Fibroblast of gingiva (primary cell): ENCODE data around the gene GINS1.

Experiments used
- DNase-seq: peaks from one replicate; pipeline ENCODE4 v3.0.0-alpha.2; 2011; ENCODE audit warnings: low read depth

The GINS1 gene

DNA sequence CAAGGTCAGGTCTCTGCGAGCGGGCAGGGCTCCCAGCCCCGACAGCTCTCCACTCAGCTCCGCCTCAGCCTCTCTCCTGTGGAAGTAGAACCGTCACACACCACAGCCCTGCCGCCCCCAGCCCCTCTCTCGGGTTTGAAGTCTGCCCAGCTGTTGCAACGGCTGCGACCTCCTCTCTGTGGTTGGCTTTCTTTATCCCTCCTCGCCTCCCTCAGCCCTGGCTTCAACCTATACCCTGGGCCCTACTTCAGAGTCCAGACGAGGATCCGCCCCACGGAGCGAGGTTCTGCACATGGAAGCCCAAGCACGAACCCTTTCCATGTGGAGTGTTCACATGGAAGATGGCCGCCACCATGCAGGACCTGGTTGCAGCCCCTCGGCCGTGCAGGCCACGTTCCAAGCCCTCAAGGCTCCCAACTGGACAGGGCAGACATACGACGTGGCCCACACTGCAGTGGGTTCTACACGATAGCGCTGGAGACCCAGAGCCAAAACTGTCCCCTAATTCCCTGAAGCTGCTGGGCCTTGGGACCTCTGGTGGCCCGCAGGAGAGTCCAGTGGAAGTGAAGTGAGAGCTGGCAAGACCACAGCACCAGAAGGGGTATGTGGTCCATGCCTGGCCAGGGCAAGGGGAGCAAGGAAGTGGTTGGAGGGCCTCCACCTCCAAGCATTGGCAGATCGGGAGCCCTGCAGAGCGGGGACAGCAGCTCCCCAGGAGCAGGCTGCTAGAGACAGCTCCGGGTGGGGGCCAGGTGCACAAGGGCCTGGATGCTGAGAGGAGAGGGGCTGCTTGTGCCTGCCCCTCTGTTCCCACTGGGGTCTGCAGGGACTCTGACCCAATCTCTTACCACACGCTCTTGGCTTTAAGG is 69.8 kb downstream of the GINS1 start:
- DNase-seq: no peak

DNA sequence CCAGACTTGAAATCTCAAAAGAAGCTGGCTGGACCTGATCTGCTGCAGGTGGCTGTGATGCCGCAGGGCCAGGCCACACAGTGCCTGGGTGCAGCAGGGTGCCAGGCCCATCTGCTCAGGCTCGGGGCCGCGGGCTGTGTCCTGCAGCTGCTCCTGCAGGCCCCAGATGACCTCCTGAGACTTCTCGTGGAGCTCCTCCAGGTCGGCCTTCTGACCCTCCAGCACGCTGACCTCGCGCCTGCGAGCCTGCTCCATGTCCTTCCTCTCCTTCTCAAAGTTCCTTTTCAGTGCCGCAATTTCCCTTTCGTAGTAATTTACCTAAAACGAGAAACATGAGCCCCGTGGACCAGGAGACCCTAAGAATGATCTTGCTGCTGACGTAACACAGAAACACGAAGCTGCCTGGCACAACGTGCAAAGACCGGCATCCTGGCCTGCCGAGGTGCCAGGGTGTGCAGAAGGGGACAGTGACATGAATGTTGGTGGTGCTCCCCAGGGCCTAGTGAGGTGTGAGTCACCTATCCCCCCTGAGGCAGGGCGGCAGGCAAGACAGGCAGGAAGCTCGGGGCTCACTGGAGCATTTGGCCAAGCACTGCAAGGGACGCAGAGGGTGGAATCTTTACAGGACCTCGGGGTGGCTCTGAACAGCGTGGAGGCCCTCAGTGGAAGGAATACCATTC is 71.6 kb downstream of the GINS1 start:
- DNase-seq: no peak

DNA sequence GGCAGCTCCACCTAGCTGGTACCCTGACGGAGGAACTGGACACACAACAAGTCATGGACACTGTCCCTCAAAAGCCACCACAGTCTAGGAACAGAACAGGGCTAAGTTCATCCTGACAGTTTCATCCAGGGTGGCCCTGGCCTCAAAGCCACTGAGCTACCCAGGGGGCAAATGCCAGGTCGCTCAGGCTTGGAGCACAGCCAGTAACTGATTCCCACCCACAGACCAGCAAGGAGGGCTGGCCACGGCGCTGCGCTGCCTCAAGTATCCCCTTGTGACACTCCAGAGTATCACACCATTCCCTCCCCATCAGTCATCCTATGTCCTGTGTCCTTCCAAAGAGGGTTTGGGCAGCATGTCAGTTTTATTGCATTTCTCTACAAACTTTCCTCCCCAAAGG is 72.2 kb downstream of the GINS1 start:
- DNase-seq: no peak

DNA sequence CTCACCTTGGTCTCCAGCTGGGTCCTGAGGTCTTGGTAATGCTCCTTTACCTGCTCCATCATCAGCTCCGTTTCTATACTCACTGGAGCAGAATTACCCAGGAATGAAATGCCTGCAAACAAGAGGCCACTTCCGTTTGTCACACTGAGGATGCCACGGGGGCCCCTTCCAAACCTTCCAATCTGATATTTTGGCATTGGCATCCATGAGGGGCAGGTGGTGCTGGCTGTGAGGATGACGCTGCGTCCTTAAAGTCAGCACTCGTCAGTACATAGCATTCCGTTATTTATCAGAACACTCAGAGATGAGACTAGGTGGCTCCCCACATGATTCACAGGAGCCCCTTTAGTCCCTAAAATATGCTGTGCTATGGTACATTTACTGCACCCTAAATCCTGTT is 72.7 kb downstream of the GINS1 start:
- DNase-seq: no peak

DNA sequence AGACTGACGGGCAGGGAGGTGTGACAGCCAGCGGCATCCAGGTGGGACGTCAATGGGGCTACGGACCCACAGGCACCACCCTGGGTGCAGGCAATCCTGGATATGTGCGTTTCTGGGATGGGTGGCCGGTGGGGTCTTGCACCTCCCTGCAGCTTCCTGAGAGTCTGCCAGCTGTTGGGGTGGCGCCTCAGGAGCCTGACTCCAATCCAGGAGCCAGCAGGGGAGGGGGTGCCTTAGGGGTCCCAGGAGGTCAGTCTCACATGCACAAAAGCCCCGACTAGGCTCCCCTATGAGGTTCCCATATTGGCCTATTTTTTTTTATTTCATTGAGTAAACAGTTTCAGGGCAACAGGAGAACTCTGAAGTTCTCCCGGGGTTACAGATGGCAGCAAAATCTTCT is 73.3 kb downstream of the GINS1 start:
- DNase-seq: no peak

DNA sequence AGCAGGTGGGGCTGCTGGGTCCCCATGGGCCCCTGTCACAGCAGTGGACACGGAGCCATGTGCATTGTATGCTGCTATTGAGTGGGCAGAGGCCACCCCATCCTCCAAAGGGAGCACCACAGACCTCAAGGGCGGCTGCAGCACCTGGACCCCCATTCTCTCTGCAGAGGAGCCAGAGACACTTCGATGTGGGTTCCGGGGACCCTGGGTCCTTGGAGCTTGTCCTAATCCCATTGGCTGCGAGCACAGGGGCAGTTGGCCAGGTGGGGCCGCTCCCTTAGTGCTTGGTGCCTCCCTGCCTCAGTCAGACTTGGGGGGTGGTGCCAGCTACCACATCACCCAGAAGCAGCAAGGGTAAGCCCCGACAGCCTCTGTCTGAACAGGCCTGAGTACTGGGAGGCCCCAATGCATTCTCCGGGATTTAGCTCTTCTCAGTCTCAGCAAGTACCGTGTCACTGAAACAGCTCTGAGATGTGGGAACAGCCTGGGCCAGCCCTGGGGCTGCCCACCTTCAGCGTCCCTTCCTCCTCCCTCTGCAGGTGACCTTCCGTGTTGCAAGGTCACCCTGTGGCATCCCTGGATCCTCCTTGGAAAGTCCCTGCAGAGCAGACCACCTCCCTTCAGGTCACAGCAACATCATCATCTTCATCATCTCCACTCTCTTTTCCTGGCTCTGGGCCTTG is 73.9 kb downstream of the GINS1 start:
- no peak for DNase-seq

DNA sequence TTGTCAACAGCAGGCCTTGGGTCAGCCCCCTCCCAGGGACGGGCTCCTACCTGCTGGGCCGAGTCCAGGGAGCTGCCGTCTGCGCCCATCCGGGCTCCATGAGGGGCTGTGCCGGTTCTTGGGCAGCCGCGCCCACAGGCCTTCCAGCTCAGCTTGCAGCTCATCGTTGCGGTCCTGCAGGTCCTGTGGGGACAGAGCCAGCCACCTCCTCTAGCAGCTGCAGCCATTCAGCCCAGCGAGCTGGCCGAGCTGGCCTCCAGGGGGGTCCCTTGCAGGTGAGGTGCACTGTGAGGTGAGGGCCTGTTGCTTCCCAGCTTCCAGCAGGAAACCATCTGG is 74.4 kb downstream of the GINS1 start:
- no peak for DNase-seq

DNA sequence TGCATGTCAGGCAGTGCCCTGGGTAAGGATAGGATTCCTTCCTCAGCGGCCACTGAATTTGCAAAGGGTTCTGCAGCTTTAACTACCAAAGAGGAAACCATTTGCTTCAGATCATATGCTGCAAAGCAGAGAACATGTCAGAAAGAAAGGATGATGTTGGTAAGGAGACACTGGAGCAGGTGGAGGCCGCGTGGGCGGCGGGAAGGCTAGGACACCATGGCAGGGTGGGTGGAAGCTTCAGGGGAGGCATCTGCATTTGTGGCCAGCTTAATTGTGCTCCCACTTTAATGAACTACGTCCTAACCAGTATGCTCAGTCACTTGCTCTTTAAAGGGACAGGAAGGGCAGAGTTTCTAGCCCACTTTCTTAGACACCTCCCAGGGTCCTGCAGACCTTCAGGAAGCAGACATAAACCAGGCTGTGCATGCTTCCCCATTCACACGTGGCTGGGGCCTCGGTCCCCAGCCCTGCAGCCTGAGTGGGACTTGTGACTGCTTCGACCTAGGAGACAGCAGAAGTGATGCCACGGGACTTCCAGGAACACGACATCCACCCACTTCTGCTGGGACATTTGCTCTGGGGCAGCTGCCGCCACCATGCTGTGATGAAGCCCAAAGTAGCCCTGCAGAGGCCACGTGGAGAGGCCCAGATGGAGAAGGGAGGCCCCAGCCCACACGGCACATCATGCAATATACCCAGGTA is 76.1 kb downstream of the GINS1 start:
- DNase-seq: no peak

DNA sequence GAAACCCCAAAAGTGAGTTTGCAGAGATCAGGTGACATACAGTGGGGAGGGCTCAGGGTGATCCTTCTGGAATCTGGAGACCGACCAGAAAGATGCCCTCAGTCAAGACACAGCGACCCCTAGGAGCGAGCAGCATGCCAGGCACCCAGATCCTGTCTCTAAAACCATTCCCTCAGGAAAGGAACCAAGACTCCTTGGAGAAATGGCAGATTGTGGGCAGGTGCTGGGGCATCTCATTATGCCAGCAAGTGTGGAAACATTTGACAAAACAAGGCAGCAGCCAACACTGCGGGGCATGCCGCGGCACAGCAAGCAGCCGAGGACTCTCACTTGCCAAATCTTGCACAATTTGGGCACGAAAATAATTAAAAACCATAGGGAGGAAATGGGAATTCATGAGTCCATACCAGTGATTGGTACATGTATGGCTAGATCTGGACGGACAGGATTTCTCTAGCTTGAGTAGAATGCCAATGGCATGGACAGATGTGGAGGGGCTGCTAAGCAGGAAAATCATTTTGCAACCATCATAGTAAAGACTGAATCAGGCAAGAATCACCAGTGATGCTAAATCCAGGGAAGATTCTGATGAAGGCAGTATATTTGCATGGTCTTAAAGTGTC is 76.9 kb downstream of the GINS1 start:
- peak; percentile 45 for DNase-seq

DNA sequence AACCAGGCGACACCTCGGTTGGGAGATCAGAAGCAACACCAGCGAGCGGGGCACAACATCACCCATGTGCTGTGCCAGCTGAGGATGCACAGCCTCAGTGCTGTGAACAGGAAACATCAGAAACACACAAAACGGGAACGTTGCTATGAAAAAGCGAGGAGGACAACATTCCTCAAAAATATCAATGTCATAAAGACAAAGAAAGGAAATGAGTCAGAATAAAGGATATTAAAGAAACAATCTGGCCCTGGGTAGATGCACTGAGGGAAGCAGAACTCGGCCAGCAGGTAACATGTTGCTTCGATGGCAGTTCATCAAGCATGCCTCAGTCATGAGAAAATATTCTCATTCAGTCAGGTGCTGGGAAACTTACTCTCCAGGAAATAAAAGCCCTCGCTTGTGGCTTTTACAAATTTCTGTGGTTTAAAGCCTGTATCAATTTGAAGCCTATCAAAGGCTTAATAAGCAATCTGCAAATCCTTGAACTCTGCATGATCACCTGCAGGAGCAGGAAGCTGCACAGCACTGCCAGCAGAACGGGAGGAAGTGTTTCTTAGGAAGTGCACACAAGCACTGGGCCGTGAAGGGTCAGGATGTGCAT is 77.5 kb downstream of the GINS1 start:
- no peak for DNase-seq

DNA sequence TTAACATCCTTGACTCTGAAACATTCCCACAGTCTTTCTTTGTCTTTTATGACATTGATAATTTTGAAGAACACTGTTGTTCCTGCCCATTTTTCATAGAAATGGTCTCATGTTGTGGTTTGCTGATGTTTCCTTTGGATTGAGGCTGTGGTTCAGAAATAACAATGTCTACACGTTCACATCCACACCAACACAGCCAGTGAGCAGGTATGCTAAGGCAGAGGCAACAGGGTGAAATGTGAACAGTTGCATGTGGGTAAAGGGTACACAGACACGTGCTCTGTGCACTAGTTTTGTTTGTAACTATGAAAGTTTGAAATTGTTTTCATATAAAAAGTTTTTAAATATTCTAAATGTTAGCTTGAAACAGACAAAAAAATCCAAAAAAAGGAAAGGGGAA is 78.4 kb downstream of the GINS1 start:
- DNase-seq: no peak

DNA sequence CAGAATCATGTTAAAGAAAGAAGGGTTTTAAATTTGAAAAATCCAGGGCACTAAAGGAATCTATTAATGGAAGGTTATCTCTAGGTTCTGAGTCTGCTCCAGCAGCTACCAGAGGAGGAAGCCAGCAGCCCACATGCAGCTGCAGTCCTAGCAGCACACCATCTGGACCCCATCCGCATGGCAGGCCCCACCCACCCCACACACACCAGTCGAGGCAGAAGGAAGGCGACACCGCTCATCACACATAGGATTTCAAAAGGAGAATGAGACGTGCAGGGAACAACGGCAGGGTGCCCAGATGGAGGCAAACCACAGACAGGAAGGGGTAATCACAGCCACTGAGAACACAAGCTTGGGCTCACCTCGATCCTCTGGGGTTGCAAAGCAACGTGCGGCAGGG is 78.9 kb downstream of the GINS1 start:
- DNase-seq: no peak

DNA sequence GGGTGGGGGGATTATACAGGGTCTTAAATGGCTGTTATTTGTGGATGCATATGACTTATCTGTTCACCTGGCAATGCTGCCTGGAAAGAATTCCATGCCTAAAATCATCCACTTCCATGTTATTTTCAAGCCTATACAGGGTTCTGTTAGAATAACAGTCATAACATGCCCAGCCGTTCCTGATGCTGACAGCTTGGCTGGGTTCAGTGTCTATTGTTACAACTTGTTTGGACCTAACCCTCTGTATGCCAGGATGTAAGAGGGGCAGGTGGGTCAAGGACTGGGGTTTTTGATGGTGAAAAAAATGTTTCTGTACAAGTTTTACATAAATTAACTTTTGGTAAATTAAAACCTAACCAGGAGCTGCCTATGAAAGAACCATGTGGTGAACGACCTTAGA is 79.8 kb downstream of the GINS1 start:
- DNase-seq: no peak

DNA sequence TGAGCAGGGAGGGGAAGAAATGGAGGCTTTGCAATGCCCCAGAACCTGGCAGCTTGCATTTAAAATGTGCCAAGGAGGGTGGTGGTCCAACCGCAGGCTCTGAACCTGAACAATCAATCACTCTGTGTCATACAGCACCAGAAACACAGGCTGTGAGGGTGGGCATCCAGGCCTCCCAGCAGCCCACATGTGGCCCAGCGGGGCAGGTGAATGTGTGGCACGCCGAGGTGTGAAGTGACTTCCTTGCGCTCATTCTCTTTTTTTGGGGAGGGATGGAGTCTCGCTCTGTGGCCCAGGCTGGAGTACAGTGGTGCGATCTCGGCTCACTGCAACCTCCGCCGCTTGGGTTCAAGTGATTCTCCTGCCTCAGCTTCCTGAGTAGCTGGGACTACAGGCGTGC is 80.5 kb downstream of the GINS1 start:
- no peak for DNase-seq

DNA sequence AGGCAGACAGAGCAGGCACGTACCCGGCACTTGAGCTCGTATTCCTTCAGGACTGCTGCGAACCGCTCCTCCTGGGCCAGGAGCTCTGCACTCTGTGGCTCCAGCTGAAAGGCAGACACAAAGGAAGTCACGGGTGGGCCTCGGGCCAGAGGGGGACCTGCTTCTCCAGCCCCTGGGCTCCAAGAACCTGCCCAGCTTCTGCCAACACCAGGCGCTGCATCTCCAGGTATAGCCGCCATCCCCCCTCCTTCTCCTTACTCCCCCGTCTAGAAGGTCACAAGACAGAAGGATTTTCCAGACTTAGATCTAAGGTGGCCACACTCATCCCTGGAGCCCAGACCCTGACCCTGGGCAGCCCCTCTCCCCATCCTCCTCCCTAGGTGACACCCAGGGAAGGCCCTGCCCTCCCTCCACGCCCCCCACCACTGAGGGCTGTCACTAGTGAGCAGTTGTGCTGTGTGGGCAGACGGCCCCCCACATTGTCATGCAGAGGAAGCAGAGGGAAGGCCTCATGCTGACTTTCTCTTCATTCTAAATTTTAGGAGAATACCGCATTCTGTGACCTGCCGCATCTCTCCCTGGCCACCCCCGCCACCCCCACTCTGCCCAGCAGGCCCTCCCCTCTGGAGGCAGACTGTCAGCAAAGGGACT is 81.9 kb downstream of the GINS1 start:
- no peak for DNase-seq

DNA sequence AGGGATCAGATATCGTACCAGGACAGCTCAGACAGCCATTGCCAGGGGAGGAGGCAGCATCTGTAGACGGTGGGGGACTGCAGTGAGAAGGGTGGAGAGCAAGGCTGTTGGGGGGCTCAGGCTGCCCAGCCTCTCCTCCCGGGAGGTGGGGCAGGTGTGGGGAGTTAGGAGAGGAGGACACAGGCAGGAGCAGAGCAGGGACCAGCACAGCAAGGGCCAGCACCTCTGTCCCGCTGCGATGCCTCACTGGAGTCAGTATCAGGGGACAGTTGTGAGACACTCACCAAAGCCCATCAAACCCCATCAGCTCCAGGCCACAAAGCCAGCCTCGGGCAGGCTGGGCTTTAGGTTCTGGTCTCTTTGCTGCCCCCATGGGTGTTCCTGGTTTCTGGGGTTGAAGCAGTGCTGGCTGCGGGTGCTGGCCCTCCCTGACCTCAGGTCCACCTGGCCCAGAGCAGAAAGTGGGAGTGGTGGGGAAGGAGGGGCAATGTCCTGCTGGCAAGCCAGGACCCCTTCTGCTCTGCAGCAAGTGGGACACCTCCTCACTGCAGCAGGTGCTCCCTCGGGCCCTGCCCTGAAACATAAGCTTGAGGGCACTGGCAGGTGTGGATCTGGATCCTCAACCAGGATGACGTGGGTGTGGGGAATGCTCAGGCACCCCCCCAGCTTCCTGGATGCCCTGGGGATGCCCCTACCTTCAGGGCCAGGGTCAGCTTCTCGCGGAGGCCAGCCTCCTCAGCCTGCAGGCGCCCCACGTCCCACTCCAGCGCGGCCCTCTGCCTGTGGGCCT is 83.4 kb downstream of the GINS1 start:
- DNase-seq: no peak

DNA sequence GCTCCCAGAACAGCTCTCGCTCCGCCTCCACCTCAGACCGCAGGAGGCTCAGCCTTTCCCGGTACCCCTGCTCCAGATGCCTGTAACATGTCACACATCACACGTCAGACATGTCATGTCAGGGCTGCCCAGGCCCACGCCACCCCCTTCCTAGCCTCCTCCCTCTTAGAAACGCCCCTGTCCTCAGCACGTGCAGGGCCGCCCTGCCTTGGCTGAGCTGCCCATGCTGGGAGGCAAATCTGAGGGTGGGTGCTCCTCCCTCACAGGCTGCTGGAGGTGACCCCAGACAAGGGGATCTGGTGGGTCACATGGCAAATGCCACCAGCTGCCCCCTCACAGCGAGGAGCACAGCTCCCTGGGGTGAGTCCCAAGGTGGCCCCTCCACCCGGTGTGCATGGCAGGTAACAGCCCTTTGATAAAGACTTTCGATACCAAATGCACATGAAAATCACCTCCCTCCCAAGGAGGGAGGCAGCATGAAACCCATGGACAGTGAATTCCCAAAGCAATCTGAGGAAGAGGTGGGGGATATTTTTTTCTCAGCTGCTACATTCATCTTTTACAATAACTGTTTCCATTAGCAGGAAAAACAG is 84.1 kb downstream of the GINS1 start:
- no peak for DNase-seq

DNA sequence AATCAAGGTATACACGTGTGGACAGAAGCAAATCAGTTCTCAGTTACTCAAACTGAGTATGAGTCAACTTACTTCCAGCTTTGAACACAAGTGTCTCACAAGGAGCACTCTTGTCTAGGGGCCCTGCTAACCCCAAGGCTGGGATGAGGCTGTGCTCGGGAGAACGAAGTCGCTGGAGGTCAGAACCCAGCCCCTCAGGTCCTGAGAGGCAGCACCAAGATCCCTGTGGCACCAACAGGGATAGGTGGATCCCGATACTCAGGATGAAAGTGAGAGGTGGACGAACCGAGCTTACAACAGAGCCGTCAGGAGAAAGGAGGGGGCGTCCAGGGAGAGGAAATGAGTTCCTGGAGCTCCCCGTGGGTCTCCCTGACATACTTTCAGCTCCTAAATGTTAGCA is 85.7 kb downstream of the GINS1 start:
- no peak for DNase-seq

DNA sequence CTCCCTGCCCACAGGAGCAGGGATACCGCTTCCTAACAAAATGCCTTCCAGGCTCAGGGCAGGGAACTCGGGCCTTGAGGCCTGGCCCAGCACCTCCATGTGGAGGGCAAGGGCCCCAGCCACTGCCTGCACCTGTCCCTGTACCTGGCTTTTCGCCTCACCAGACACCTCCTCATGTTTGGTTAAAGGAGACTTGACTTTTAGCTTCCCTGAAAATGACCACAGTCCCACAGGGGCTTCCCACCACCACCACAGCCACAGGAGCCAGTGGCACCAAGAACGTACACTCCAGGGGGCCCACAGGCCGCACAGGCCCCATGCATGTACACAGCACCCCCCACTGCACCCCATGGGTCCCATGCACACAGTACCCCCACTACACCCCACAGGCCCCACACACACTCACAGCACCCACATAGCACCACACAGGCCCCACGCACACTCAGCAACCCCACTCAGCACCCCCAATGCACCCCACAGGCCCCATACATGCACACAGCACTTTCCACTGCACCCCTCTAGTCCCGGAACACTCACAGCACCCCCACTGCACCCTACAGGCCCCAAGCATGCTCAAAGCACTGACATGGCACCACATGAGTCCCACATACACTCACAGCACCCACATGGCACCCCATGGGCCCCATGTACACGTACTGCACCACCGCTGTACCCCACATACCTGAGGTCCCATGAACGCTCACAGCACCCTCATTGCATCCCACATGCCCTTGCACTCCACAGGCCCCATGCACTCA is 86.5 kb downstream of the GINS1 start:
- no peak for DNase-seq
